Hepatocyte (in vitro differentiated cells): ENCODE measurements around the gene LGALS4.

Experiments used
- CTCF ChIP-seq: fragments of 200-600 bp; sonication (generic); IDR thresholded peaks from 2 replicates; pipeline ENCODE4 v1.5.1; 2016; ENCODE audit warnings: antibody characterized with exemption, mild to moderate bottlenecking; ENCODE audit not compliant: poor library complexity
- EZH2 ChIP-seq: fragments of 200-600 bp; sonication (generic); IDR thresholded peaks from 2 replicates; pipeline ENCODE4 v1.6.1; 2016; ENCODE audit warnings: antibody characterized with exemption, mild to moderate bottlenecking, borderline replicate concordance

- TF ChIP-seq CTCF, result no peak
- no peak for TF ChIP-seq EZH2
Measured at GRCh38 chr19:38843175-38843758, 30.5 kb upstream of the LGALS4 start.
